Panc1 (cell line): ENCODE results near the gene KCNT1. TPM values are rescaled to one million over a fixed set of nuclear protein-coding genes. Genes with fewer than 3 reads are reported as not detected.

Experiments used
- ATAC-seq: fragments of 200-7000 bp; cut with Tn5 transposase; 2 replicates; pipeline ENCODE4 v1.9.1; 2020; ENCODE audit warnings: mild to moderate bottlenecking, moderate library complexity
- BruUV-seq: library from RNA; stranded (reverse); fragments of 400-500 nt; replicated peaks from 2 replicates; lab custom pipeline; 2021; lab: Mats Ljungman, UMichigan
- CTCF ChIA-PET: fragments of 300-600 bp; sonication (Branson Sonifier 250); formaldehyde crosslinking; loops from one replicate; lab custom pipeline; 2022; ENCODE audit warnings: antibody characterized with exemption; lab: Charles Lee
- POLR2A ChIA-PET: fragments of 300-600 bp; sonication (Branson Sonifier 250); formaldehyde crosslinking; loops from one replicate; lab custom pipeline; 2022; ENCODE audit warnings: antibody characterized with exemption; lab: Charles Lee
- DNase-seq: peaks from one replicate; pipeline ENCODE4 v3.0.0-alpha.2; 2010; ENCODE audit warnings: low read depth, low spot score
- H3K27ac ChIP-seq: 2 replicates; pipeline ENCODE4 v1.5.1; 2011; ENCODE audit warnings: mild to moderate bottlenecking, low read length, inconsistent platforms
- H3K27me3 ChIP-seq: fragments of 200-500 bp; sonication (Bioruptor generic); 2 replicates; pipeline ENCODE4 v1.6.0; 2014; ENCODE audit warnings: low read length, inconsistent platforms; ENCODE audit not compliant: control insufficient read depth, insufficient read depth
- H3K36me3 ChIP-seq: fragments of 200-500 bp; sonication (Bioruptor generic); 2 replicates; pipeline ENCODE4 v1.5.1; 2014; ENCODE audit warnings: inconsistent platforms, mild to moderate bottlenecking, low read length, moderate library complexity; ENCODE audit not compliant: control insufficient read depth, insufficient read depth
- H3K4me1 ChIP-seq: 2 replicates; pipeline ENCODE4 v1.5.1; 2011; ENCODE audit warnings: inconsistent platforms, mild to moderate bottlenecking, low read length, moderate library complexity; ENCODE audit not compliant: control insufficient read depth, insufficient read depth
- H3K4me3 ChIP-seq, 2 experiments: 2 replicates each; pipeline ENCODE4 v1.5.1; 2011 to 2012; ENCODE audit warnings: low read depth in 2 of 2, low read length in 2 of 2, mild to moderate bottlenecking in 2 of 2, inconsistent platforms in 1 of 2, moderate library complexity in 1 of 2
- H3K9me3 ChIP-seq: fragments of 200-500 bp; sonication (Bioruptor generic); 2 replicates; pipeline ENCODE4 v1.5.1; 2014; ENCODE audit warnings: low read depth, mild to moderate bottlenecking, inconsistent platforms, low read length, moderate library complexity; ENCODE audit not compliant: control insufficient read depth, insufficient read depth
- POLR2AphosphoS5 ChIP-seq: IDR thresholded peaks from 2 replicates; pipeline ENCODE4 v1.6.1; 2012; ENCODE audit warnings: mild to moderate bottlenecking, low read depth, low read length, moderate library complexity
- SIN3A ChIP-seq: IDR thresholded peaks from 2 replicates; pipeline ENCODE4 v1.6.1; 2012; ENCODE audit warnings: low read depth, mild to moderate bottlenecking, low read length, moderate library complexity, borderline replicate concordance; ENCODE audit not compliant: insufficient read depth
- TCF7L2 ChIP-seq: IDR thresholded peaks from 2 replicates; pipeline ENCODE4 v1.6.1; 2011; ENCODE audit warnings: mild to moderate bottlenecking, low read depth, low read length, inconsistent platforms
- in situ Hi-C: cut with HindIII; loops from 2 replicates; pipeline ENCODE4 v1.10.0; 2016; ENCODE audit warnings: low sequenced_read_pairs, low pct_unique_long_range_greater_than_20kb
- intact Hi-C: fragments of 100-400 bp; cut with micrococcal nuclease; formaldehyde crosslinking; loops from one replicate; pipeline ENCODE4 v1.10.0; 2022; ENCODE audit not compliant: unreplicated experiment
- total RNA-seq: library from RNA; stranded (reverse); gene quantifications from one replicate; pipeline ENCODE4 v1.2.1, GENCODE V29; 2021; ENCODE audit not compliant: unreplicated experiment
- TF ChIP-seq, protein P1 (sequence below): fragments of 450-650 bp; IDR thresholded peaks from 2 replicates; pipeline ENCODE4 v1.5.1; 2017; ENCODE audit warnings: mild to moderate bottlenecking
- TF ChIP-seq, protein P2 (sequence below), 2 experiments: IDR thresholded peaks; 2 replicates each; pipeline ENCODE4 v1.6.1; 2011 to 2012; ENCODE audit warnings: low read depth in 2 of 2, control low read depth in 1 of 2, low read length in 1 of 2, mild to moderate bottlenecking in 1 of 2, moderate library complexity in 1 of 2; ENCODE audit not compliant: insufficient read depth in 1 of 2

Gene KCNT1
- total RNA-seq, 1 experiment from 2014 or later = not detected

DNA sequence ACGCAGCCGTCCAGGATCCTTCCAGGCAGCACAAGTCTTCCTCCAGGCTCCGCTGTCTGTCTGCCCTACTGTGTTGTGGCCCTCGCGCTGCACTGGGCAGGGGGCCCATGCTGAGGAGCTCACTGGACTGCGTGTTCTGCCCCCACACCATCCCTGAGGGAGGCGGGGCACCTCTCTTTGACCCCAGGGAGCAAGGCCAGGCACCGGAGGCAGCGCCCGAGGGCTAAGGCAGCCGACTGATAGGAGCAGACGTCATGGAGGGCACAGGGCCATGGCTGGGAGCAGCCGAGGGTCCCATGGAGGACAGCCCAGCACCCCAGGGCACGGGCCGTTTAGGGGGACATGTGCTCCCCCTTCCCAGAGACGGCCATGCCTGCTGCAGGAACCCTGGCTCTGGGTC, 46.7 kb downstream of the KCNT1 start:
- TF ChIP-seq, protein P1, sequence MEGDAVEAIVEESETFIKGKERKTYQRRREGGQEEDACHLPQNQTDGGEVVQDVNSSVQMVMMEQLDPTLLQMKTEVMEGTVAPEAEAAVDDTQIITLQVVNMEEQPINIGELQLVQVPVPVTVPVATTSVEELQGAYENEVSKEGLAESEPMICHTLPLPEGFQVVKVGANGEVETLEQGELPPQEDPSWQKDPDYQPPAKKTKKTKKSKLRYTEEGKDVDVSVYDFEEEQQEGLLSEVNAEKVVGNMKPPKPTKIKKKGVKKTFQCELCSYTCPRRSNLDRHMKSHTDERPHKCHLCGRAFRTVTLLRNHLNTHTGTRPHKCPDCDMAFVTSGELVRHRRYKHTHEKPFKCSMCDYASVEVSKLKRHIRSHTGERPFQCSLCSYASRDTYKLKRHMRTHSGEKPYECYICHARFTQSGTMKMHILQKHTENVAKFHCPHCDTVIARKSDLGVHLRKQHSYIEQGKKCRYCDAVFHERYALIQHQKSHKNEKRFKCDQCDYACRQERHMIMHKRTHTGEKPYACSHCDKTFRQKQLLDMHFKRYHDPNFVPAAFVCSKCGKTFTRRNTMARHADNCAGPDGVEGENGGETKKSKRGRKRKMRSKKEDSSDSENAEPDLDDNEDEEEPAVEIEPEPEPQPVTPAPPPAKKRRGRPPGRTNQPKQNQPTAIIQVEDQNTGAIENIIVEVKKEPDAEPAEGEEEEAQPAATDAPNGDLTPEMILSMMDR = no peak
- TF ChIP-seq POLR2AphosphoS5 (no peak), SIN3A (no peak), TCF7L2 (no peak)
- TF ChIP-seq, protein P2, sequence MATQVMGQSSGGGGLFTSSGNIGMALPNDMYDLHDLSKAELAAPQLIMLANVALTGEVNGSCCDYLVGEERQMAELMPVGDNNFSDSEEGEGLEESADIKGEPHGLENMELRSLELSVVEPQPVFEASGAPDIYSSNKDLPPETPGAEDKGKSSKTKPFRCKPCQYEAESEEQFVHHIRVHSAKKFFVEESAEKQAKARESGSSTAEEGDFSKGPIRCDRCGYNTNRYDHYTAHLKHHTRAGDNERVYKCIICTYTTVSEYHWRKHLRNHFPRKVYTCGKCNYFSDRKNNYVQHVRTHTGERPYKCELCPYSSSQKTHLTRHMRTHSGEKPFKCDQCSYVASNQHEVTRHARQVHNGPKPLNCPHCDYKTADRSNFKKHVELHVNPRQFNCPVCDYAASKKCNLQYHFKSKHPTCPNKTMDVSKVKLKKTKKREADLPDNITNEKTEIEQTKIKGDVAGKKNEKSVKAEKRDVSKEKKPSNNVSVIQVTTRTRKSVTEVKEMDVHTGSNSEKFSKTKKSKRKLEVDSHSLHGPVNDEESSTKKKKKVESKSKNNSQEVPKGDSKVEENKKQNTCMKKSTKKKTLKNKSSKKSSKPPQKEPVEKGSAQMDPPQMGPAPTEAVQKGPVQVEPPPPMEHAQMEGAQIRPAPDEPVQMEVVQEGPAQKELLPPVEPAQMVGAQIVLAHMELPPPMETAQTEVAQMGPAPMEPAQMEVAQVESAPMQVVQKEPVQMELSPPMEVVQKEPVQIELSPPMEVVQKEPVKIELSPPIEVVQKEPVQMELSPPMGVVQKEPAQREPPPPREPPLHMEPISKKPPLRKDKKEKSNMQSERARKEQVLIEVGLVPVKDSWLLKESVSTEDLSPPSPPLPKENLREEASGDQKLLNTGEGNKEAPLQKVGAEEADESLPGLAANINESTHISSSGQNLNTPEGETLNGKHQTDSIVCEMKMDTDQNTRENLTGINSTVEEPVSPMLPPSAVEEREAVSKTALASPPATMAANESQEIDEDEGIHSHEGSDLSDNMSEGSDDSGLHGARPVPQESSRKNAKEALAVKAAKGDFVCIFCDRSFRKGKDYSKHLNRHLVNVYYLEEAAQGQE (IDR thresholded peaks at IDR 0.05; ENCODE audit: insufficient read depth in 1 of 2, low read depth in 2 of 2, low read length in 1 of 2) = no peak
- H3K27me3 ChIP-seq = no peaks in the 10 kb centered on the region
- no peaks in the 10 kb centered on the region for H3K9me3 ChIP-seq
- ChIA-PET POLR2A (no interaction called here), CTCF (no interaction called here)
- no peaks in the 10 kb centered on the region for H3K36me3 ChIP-seq
- in situ Hi-C loops (no loop called here), intact Hi-C loops (no loop called here)
- DNase-seq (no peak), ATAC-seq (no peak)
- H3K27ac ChIP-seq = no peak overlapping the region
- H3K4me1 ChIP-seq = no peaks in the 10 kb centered on the region
- no peak overlapping the region for H3K4me3 ChIP-seq
- no TSS peak for BruUV-seq

DNA sequence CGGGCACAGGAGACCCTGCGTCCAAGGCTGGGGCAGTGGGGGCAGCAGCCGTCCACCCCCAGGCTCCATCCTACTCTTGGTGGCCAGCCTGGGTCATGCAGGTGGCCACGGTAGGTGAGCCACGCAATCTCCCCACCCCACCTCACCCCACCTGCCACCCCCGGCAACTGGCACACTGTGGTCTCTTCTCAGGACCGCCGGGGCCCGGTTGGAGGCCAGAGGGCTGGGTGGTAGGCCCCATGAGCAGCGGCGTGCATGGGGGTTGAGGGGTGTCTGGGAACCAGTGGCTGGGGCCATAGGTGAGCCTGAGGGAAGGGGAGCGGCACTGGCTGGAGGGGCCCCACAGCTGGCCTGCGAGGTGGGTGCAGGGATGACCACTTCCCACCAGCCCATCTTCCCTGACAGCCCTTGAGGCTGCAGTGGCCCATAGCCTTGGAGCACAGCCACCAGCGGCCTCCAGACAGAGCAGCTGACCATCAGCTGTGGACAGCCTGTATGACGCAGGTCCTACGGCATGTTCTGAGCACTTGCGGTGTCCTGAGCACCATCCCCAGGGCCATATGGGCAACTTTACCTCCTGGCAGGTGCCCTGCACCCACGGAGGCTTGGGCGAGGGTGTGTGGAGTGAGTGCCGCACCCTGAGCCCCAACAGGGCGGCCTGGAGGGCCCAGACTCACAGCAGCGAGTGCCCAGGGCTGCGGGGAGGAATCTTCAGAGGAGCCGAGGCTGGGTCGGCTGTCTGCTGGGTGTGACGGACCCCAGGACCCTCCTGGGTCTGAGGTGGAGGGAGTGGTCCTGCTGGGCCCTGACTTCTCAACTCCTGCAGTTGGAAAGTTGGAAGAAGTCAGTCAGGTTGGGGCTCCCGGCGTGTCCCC, 47.4 kb downstream of the KCNT1 start:
- BruUV-seq = no TSS peak
- Histone ChIP-seq H3K9me3 (no peaks in the 10 kb centered on the region), H3K4me3 (no peak overlapping the region), H3K27ac (no peak overlapping the region), H3K4me1 (no peaks in the 10 kb centered on the region), H3K36me3 (no peaks in the 10 kb centered on the region), H3K27me3 (no peaks in the 10 kb centered on the region)
- DNase-seq = no peak
- 0 out of 2 replicates have a peak, but pooled peaks have one; percentile 25 for ATAC-seq
- CTCF ChIA-PET = interaction anchor here (0.6 kb wide), 1 partner anchor 460 kb away, joined by 8 read pairs; no protein-coding TSS in a partner anchor
- TF ChIP-seq, protein P1 = no peak
- TF ChIP-seq POLR2AphosphoS5 (no peak), TCF7L2 (no peak), SIN3A (no peak)
- TF ChIP-seq, protein P2 (IDR thresholded peaks at IDR 0.05; ENCODE audit: insufficient read depth in 1 of 2, low read depth in 2 of 2, low read length in 1 of 2) = no peak
- POLR2A ChIA-PET = interaction anchor here (0.7 kb wide), 1 partner anchor 443 kb away, joined by 5 read pairs; no protein-coding TSS in a partner anchor
- in situ Hi-C loops = no loop called here
- intact Hi-C loops = no loop called here
